NCI-H1436 treated with DMSO at 0.1 percent for 48 hours (cell line): ENCODE data around the gene ASB13.
"Not testable (repeated sequence)": the region's sequence is repeated elsewhere in the genome, so short reads cannot be mapped to it uniquely, and the experiment has no call there.

ENCODE experiments used
- DNase-seq: peaks from one replicate; lab custom pipeline; 2025; lab: John Stamatoyannopoulos, UW

ASB13 gene

DNA sequence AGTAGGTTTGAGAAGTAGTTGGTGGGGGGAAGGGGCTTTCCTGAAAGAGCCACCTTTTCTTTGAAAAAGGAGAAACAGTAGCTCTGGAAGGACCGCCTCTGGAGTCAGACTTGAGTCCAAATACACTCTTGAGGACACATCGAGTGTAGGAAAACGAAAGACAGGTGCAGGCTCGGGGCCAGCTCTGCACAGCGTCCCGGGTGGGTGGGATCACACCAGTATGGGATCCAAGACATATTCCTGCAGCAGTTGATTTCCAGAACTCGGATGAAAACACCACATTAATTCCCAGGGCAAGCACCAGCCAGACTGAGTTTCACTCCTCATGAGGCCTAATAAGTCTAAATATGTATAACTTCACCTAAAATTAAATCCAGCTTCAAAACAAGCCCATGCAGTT lies 61.4 kb downstream of the ASB13 start:
- DNase-seq, result no peak

GRCh38 chr10:5604236-5604925 lies 62.0 kb downstream of the ASB13 start:
- DNase-seq, result no peak

- no peak for DNase-seq
Observed at GRCh38 chr10:5603848-5604170, 62.6 kb downstream of the ASB13 start.

DNA sequence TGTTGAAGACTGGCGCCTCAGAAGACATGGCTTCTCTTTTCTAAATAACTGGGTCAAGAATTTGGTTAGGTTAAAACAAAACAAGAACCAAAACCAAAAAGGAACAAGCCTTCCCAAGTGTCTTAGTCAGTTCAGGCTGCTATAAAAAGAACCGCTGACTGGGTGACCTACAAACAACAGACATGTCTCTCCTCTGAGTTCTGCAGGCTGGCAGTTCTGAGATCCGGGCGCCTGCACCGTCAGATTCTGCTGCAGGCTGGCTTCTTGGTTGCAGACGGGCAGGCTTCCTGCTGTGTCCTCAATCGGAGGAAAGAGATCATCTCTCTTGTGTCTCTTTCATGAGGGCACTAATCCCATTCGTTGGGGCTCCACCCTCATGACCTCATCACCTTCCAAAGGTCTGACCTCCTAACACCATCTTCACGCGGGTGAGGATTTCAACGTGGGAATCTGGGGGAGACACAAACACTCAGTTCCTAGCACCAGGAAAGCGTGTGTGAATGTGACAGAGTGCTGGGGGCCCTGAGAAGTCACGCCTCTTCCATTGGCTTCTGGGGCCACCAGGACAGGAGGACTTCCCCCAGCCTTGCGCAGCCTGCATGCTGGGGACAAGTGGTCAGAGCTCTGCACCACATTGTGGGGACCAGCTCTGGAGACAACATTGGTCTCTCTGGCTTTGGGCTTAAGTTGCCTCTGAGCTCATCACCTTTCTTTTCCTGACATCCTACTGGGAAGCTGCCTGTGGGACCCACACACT lies 63.1 kb downstream of the ASB13 start:
- no peak for DNase-seq

DNA sequence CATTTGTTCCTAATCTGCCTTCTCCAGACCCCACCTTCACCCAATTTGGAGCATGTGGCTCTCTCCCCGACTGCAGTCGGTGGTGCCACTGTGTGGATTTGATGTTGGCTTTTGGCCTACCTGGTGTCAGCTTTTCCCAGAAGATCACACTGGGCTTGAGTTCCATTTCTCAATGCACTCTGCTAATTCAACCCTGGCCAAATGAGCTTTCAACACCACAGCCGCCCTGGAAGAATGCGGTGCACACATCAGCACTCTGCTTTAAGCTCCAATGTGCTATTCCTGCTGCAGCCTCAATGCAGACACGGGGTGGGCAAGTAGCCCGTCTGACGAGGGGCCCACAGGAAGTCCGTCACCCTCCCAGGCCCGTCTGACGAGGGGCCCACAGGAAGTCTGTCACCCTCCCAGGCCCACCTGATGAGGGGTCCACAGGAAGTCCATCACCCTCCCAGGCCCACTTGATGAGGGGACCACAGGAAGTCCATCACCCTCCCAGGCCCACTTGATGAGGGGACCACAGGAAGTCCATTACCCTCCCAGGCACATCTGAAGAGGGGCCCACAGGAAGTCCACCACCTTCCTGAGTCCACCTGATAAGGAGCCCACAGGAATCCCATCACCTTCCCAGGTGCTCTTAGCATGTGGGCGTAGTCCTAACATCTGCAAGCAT lies 64.4 kb downstream of the ASB13 start:
- no peak for DNase-seq

DNA sequence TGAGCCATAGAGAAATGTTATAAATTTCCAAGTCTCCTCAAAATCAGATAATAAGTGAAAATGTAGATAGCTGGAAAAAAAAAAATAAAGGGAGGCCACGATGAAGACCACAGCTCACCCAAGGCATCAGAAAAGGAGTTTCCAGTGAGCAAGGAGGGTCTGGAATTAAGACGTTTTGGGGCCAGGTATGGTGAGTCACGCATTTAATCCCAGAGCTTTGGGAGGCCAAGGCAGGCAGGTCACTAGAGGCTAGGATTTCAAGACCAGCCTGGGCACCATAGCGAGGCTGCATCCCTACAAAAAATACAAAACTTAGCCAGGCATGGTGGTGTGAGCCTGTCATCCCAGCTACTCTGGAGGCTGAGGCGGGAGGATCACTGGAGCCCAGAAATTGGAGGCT lies 65.5 kb downstream of the ASB13 start:
- DNase-seq, result no peak

DNA sequence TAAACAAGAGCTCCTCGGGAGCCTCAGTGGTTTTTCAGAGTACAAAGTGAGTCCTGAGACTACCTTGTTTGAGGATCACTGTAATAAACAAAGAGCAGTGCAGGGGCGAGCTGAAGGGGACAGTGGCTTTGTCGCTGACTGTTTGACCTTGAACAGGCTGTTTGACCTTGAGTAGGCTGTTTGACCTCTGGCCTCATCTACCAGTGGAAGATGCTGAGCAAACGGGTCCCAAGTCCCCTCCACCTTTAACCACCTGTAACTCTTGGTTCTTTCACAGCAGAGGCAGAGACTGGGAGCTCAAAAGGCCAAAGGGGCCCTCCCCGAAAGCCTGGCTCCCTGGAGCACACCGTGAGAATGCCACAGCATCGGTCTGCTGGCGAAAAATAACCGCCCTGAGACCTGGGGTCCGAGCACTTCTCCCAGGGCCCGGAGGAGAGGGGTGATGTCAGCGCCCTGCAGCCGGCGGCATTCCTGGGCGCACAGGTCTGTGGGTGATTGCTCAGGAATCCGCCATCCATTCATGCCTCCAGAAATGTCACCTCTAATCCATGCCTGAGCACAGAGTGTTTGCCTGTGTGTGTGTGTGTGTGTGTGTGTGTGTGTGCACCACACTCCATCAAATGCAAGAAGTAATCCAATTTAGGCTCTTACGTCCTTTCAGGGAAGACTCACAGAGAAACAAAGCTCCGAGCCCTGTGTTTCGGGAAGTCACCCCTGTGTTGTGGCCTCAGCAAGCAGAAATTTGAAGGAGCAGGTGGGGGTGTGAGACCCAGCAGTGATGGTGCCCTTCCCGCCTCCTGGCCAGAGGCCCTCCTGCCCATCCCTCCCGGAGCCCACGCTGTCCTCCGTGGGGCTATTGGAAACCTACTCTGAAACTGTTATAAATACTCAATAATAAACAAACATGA lies 66.5 kb downstream of the ASB13 start:
- DNase-seq, result no peak

DNA sequence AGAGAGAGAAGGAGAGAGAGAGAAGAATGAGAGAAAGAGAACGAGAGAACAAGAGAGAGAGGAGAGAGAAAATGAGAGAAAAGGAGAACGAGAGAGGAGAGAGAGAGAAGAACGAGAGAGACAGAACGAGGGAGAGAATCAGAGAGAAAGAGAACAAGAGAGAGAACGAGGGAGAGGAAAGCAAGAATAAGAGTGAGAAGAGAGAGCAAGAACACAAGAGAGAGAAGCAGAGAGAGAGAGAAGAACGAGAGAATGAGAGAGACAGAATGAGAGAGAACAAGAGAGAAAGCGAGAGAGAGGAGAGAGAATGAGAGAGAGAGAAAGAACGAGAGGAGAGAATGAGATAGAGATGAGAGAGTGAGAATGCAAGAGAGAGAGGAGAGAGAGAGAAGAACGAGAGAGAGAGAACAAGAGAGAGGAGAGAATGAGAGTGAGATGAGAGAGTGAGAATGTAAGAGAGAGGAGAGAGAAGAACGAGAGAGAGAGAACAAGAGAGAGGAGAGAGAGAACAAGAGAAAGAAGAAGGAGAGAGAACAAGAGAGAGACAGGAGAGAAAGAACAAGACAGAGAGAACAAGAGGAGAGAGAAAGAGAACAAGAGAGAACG lies 68.2 kb downstream of the ASB13 start:
- DNase-seq, result no peak

- DNase-seq, result no peak
Observed at GRCh38 chr10:5596611-5597341, 69.6 kb downstream of the ASB13 start.

DNA sequence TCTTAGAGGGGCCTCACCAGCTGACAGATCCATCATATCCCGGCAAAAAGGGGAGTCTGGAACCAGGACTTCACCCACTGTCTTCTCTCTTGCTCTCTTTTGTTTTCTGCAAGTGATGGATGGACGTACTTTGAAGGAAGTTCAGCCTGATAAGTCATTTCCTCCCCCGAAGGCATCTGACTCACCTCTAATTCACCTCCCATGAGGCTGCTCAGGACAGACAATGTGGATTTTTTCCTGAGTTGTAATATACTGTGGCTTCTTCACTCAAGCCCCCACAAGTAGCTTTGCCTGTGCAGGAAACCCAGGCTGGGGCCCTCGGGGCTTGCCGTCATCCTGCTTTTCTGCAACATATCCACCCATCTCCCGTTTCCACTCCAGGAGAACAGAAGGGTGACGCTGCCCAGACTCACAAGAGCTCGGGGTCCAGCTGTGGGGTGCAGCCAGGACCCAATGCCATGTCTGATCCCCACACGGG lies 70.4 kb downstream of the ASB13 start:
- no peak for DNase-seq

GRCh38 chr10:5595591-5595990 lies 70.8 kb downstream of the ASB13 start:
- DNase-seq, result no peak

DNA sequence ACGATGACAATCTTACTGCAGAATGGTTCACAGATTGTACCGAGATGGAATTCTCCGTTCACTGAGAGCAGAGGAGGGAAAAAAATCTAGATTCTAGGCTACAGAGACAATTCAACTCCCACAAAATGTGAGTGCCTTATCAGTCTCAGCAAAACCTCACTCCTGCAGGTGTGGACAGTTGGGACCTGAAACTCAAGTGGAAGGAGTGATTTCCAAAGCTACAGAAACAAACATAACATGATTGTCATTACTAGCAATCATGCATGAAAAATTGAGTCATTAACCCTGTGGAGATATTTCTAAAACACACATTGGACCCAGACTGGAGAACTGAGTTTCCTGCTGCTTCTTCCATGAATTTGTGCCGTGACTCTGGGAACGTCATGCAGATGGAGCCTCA lies 71.3 kb downstream of the ASB13 start:
- DNase-seq, result no peak

DNA sequence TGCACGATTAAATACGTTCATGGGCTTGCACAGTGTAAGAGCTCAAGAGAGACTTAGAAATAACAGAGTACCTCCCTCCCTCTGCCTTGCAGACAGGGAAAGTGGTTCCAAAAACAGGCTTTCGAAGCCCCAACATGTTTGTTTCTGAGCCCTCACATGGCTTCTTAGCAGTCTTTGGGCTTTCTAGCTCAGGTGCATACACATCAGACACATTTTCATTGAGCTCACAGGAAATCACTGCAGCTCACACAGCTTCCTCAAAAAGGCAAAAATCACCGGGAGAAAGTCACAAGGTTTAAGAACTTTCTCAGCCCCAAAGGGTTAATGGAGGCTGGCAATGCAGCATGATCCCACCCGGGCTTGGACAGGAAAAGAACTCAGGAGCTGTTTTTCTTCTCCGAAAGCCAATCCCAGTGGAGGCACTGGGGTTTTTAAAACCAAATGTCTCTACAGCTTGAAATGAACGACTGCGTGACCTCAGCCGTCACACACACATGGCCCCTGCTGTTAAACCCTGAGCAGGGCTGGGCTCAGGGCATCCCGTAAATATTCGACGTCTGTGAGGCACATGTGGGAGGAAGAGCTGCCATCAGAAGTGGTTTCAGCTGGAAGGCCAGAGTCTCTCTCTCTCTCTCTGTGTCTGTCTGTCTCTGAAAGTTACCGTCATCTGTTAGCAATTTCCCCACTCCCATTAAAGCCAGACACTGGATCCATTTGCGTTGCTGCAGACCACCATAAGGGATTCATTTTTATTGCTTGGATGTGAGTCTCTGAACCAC lies 71.9 kb downstream of the ASB13 start:
- no peak for DNase-seq

GRCh38 chr10:5593347-5593746 lies 73.0 kb downstream of the ASB13 start:
- DNase-seq, result not testable (repeated sequence)

DNA sequence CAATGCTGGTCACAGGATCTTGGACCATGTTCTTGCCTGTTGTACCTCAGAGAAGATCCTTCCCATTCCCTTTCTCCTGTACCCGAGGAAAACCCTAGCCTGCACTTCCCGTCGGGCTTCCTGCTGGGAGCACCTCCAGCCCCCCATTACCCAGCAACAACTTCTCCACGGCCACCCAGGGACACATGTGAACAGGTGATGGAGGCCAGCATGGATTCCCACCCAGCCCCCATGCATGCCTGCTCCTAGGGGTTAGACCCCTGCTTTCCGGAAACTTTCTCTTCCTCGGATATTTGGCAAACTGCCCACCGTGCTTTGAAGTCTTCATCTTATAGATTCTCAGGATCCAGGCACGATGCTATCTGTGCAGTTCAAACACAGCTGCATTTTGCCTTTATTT lies 74.3 kb downstream of the ASB13 start:
- no peak for DNase-seq

- no peak for DNase-seq
Observed at GRCh38 chr10:5591336-5591824, 75.0 kb downstream of the ASB13 start.

DNA sequence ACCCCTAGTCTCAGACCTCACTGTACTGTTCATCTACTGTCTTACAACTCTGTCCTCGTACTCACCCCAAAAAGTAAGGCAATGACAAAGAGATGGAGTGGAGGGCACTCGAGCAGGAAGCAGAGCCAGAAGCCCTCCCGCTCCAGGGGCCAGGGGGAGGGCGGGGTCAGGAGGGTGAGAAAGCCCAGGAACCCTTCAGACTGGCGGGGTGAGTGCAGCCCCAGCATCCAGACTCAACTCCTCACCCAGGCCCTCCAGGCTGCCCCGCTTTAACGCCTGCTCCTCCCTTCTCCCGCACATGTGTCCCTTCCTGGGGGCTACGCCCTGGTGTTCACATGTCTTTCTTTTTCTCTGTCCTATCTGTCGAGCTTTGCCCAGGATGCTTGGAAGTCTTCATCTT lies 75.6 kb downstream of the ASB13 start:
- no peak for DNase-seq

GRCh38 chr10:5589661-5590511 lies 76.5 kb downstream of the ASB13 start:
- DNase-seq, result no peak

GRCh38 chr10:5589011-5589660 lies 77.3 kb downstream of the ASB13 start:
- no peak for DNase-seq
